Liver (tissue), 3 donors: Measurements from ENCODE around the gene RER1.

Experiments
- ATF3 ChIP-seq: IDR thresholded peaks from 2 replicates; pipeline ENCODE4 v1.6.1; 2016; ENCODE audit warnings: antibody characterized with exemption
- CTCF ChIP-seq: fragments of 150-350 bp; IDR thresholded peaks from 2 replicates; pipeline ENCODE4 v1.5.1; 2017; ENCODE audit warnings: improper control_type of control experiment, low read depth, low read length; ENCODE audit not compliant: missing input control
- EGR1 ChIP-seq, 2 donors: IDR thresholded peaks; 2 replicates each; pipeline ENCODE4 v1.6.1; 2016 to 2018; ENCODE audit warnings: antibody characterized with exemption in 2 of 2, low read depth in 2 of 2
- FOXA1 ChIP-seq: IDR thresholded peaks from 2 replicates; pipeline ENCODE4 v1.6.1; 2016; ENCODE audit warnings: antibody characterized with exemption
- GABPA ChIP-seq, 2 donors: IDR thresholded peaks in 1 of 2; conservative IDR thresholded peaks in 1 of 2; 2 replicates each; pipeline ENCODE4 v1.6.1; 2016; ENCODE audit warnings: antibody characterized with exemption in 2 of 2, mild to moderate bottlenecking in 1 of 2, moderate library complexity in 1 of 2
- JUND ChIP-seq, 2 donors: IDR thresholded peaks; 2 replicates each; pipeline ENCODE4 v1.6.1; 2016; ENCODE audit warnings: antibody characterized with exemption in 2 of 2
- NR2F2 ChIP-seq: IDR thresholded peaks from 2 replicates; pipeline ENCODE4 v1.6.1; 2016; ENCODE audit warnings: antibody characterized with exemption
- RAD21 ChIP-seq, 2 donors: IDR thresholded peaks; 2 replicates each; pipeline ENCODE4 v1.6.1; 2016; ENCODE audit warnings: antibody characterized with exemption in 2 of 2, mild to moderate bottlenecking in 2 of 2
- RXRA ChIP-seq, 2 donors: IDR thresholded peaks; 2 replicates each; pipeline ENCODE4 v1.6.1; 2017 to 2018; ENCODE audit warnings: antibody characterized with exemption in 2 of 2, mild to moderate bottlenecking in 1 of 2
- SP1 ChIP-seq: IDR thresholded peaks from 2 replicates; pipeline ENCODE4 v1.6.1; 2018; ENCODE audit warnings: antibody characterized with exemption, mild to moderate bottlenecking
- TAF1 ChIP-seq: conservative IDR thresholded peaks from 2 replicates; pipeline ENCODE4 v1.6.1; 2016; ENCODE audit warnings: antibody characterized with exemption, mild to moderate bottlenecking
- YY1 ChIP-seq: IDR thresholded peaks from 2 replicates; pipeline ENCODE4 v1.6.1; 2016; ENCODE audit warnings: antibody characterized with exemption, mild to moderate bottlenecking
- TF ChIP-seq, protein P1 (sequence below): IDR thresholded peaks from 2 replicates; pipeline ENCODE4 v1.6.1; 2016; ENCODE audit warnings: antibody characterized with exemption
- TF ChIP-seq, protein P2 (sequence below): IDR thresholded peaks from 2 replicates; pipeline ENCODE4 v1.6.1; 2016; ENCODE audit warnings: antibody characterized with exemption
- donor health status: healthy.
- donor health status: healthy.

DNA sequence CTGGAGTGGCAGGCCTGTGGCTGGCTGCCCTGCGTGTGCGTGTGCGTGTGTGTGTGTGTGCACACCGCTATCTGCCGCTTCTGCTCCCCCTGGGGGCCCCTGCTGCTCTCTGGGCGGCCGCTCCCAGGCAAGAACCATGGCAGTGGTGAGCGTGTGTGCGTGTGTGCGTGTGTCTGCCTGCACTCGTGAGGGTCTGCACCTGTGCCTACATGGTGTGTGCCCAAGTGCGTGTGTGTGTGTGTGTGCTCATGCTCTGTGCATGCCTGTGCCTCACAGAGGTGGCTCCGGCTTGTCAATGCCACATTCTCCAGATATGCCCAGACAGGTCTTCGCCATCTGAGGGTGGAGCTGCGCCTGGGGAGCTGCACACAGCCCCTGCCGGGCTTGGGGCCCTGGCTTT is 39.5 kb downstream of the RER1 start:
- no peak for TF ChIP-seq CTCF
- TF ChIP-seq, protein P1, sequence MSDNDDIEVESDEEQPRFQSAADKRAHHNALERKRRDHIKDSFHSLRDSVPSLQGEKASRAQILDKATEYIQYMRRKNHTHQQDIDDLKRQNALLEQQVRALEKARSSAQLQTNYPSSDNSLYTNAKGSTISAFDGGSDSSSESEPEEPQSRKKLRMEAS = no peak
- TF ChIP-seq EGR1 (IDR thresholded peaks at IDR 0.05; ENCODE audit: low read depth in 2 of 2) = no peak
- no peak for TF ChIP-seq SP1
- TF ChIP-seq GABPA (IDR thresholded peaks at IDR 0.05 in 1 of 2, conservative IDR thresholded peaks at IDR 0.05 in 1 of 2) = no peak
- TF ChIP-seq RAD21 (IDR thresholded peaks at IDR 0.05) = no peak
- TF ChIP-seq NR2F2 = no peak
- TF ChIP-seq YY1 = no peak
- TF ChIP-seq RXRA (IDR thresholded peaks at IDR 0.05) = no peak
- TF ChIP-seq, protein P2, sequence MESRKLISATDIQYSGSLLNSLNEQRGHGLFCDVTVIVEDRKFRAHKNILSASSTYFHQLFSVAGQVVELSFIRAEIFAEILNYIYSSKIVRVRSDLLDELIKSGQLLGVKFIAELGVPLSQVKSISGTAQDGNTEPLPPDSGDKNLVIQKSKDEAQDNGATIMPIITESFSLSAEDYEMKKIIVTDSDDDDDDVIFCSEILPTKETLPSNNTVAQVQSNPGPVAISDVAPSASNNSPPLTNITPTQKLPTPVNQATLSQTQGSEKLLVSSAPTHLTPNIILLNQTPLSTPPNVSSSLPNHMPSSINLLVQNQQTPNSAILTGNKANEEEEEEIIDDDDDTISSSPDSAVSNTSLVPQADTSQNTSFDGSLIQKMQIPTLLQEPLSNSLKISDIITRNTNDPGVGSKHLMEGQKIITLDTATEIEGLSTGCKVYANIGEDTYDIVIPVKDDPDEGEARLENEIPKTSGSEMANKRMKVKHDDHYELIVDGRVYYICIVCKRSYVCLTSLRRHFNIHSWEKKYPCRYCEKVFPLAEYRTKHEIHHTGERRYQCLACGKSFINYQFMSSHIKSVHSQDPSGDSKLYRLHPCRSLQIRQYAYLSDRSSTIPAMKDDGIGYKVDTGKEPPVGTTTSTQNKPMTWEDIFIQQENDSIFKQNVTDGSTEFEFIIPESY = no peak
- TF ChIP-seq TAF1 = no peak
- no peak for TF ChIP-seq ATF3
- no peak for TF ChIP-seq JUND (IDR thresholded peaks at IDR 0.05)
- TF ChIP-seq FOXA1 = no peak
